SU-DHL-6 (cell line): Measurements from ENCODE around the gene ANKRD13C.

Source experiments
- CTCF ChIP-seq: fragments of 200-600 bp; sonication (generic); IDR thresholded peaks from one replicate; pipeline ENCODE4 v1.5.1; 2017; ENCODE audit warnings: antibody characterized with exemption, mild to moderate bottlenecking, low read length, moderate library complexity; ENCODE audit not compliant: insufficient read depth, poor library complexity, severe bottlenecking
- EZH2phosphoT487 ChIP-seq: fragments of 200-600 bp; sonication (generic), shearing (Covaris generic); conservative IDR thresholded peaks from 2 replicates; pipeline ENCODE4 v1.6.1; 2018; ENCODE audit warnings: mild to moderate bottlenecking, antibody characterized with exemption, low read length, moderate library complexity, mixed read lengths

- no peak for TF ChIP-seq EZH2phosphoT487
- TF ChIP-seq CTCF, result no peak
Observed at GRCh38 chr1:70324683-70325082, 29.8 kb downstream of the ANKRD13C start.
